PC-9 (cell line): ENCODE measurements around the gene NFAM1.

Experiments used
- EZH2 ChIP-seq: fragments of 200-600 bp; sonication (generic); IDR thresholded peaks from 2 replicates; pipeline ENCODE4 v1.8.0; 2017; ENCODE audit warnings: antibody characterized with exemption, low read depth
- TF ChIP-seq, protein P1 (sequence below): fragments of 200-600 bp; sonication (generic); conservative IDR thresholded peaks from 2 replicates; pipeline ENCODE4 v1.6.1; 2017; ENCODE audit warnings: mixed run types, antibody characterized with exemption, mild to moderate bottlenecking, moderate library complexity

DNA sequence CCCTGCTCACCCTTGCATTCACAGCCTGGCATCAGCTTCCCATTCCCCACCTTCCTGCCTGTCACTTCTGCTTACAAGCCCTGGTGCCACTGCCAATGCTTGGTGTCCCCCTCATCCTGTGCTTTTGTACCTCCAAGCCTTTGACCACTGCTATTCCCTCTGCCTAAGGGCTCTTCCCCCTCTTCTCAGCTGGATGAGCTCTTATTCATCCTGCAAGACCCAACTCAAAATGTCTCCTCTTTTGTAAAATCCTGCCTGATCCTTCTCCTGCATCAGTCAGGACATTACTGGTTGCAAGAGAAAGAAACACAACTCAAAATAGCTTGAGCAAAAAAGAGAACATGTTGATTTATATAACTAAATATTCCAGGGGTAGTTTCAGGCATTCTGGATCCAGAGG, 94.8 kb downstream of the NFAM1 start:
- TF ChIP-seq, protein P1, sequence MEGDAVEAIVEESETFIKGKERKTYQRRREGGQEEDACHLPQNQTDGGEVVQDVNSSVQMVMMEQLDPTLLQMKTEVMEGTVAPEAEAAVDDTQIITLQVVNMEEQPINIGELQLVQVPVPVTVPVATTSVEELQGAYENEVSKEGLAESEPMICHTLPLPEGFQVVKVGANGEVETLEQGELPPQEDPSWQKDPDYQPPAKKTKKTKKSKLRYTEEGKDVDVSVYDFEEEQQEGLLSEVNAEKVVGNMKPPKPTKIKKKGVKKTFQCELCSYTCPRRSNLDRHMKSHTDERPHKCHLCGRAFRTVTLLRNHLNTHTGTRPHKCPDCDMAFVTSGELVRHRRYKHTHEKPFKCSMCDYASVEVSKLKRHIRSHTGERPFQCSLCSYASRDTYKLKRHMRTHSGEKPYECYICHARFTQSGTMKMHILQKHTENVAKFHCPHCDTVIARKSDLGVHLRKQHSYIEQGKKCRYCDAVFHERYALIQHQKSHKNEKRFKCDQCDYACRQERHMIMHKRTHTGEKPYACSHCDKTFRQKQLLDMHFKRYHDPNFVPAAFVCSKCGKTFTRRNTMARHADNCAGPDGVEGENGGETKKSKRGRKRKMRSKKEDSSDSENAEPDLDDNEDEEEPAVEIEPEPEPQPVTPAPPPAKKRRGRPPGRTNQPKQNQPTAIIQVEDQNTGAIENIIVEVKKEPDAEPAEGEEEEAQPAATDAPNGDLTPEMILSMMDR, result no peak
- TF ChIP-seq EZH2, result no peak
